ENCODE results near the gene SYCP2L.

DNA sequence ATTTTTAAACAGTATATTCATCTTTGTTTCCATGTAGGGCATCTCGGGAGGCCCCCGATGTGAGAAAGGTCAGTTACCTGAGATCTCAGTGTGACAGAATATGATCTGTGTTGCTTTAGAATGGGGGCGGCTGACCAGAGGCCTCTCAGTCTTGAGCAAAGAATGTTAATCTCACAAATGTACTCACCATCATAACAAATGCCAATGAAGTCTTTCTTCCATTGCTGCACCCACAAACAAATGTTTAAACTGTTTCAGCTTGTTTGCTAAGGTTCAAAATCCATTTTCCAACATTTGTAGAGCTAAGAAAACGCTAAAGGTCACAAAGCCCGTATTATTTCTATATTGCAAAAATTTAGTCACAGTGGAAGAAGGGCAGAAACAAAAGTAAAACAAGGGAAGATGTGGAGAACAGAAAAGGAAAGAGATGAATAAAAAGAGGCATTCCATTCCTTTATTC, 125.5 kb downstream of the SYCP2L start:
- TF ChIP-seq POLR2A (IDR thresholded peaks at IDR 0.05; ENCODE audit: low read length) (no peak), GATA1 (IDR thresholded peaks at IDR 0.05; ENCODE audit: low read depth, low read length) (no peak)

Measured in erythroblast (primary cell).